HCT116 (cell line): ENCODE data around the gene LPIN1. TPM values are rescaled to one million over a fixed set of nuclear protein-coding genes. Genes with fewer than 3 reads are reported as not detected.

Source experiments
- ATAC-seq: fragments of 200-7000 bp; cut with Tn5 transposase; 2 replicates; pipeline ENCODE4 v1.9.1; 2020; ENCODE audit warnings: mild to moderate bottlenecking, moderate library complexity
- BruUV-seq: library from RNA; stranded (reverse); fragments of 400-500 nt; replicated peaks from 2 replicates; lab custom pipeline; 2021; lab: Mats Ljungman, UMichigan
- CTCF ChIA-PET: fragments of 300-600 bp; sonication (Branson Sonifier 250); formaldehyde crosslinking; loops from one replicate; lab custom pipeline; 2021; ENCODE audit warnings: antibody characterized with exemption; lab: Charles Lee
- POLR2A ChIA-PET: fragments of 300-600, 350-600 bp; sonication (Branson Sonifier 250); formaldehyde crosslinking; loops from one replicate; lab custom pipeline; 2021; ENCODE audit warnings: antibody characterized with exemption; lab: Charles Lee
- RAD21 ChIA-PET, 2 experiments: fragments of 300-600 bp; sonication (Branson Sonifier 250); formaldehyde crosslinking; loops; one replicate each; lab custom pipeline; 2023; ENCODE audit warnings: low total read pairs in 2 of 2; ENCODE audit not compliant: uncharacterized antibody in 2 of 2, unreplicated experiment in 2 of 2, low non-redundant PET in 1 of 2; lab: Charles Lee
- DNase-seq: peaks from one replicate; pipeline ENCODE4 v3.0.0-alpha.2; 2010; ENCODE audit warnings: low read depth, low spot score
- H2AFZ ChIP-seq: fragments of 200-600 bp; shearing (Covaris generic), sonication (generic); 2 replicates; pipeline ENCODE4 v1.6.1; 2017; ENCODE audit warnings: low read depth, mixed run types, mixed read lengths, antibody characterized with exemption, low read length; ENCODE audit not compliant: poor library complexity, severe bottlenecking
- H3K27ac ChIP-seq: 2 replicates; pipeline ENCODE4 v1.5.1; 2012; ENCODE audit warnings: low read depth, low read length
- H3K27me3 ChIP-seq: fragments of 200-600 bp; sonication (generic); 2 replicates; pipeline ENCODE4 v1.6.1; 2016; ENCODE audit warnings: mixed run types, low read length, mixed read lengths; ENCODE audit not compliant: insufficient read depth
- H3K36me3 ChIP-seq, 2 experiments: fragments of 200-500 bp in 1 of 2; fragments of 200-600 bp in 1 of 2; sonication (Bioruptor generic) in 1 of 2; sonication (generic) in 1 of 2; 2 replicates each; pipeline versions ENCODE4 v1.5.1 to v1.6.1; 2014 to 2016; ENCODE audit warnings: low read length in 2 of 2, inconsistent platforms in 1 of 2, mixed read lengths in 1 of 2, mixed run types in 1 of 2; ENCODE audit not compliant: insufficient read depth in 2 of 2, control insufficient read depth in 1 of 2
- H3K4me1 ChIP-seq, 2 experiments: fragments of 200-600 bp in 1 of 2; sonication (generic) in 1 of 2; 2 replicates each; pipeline versions ENCODE4 v1.5.1 to v1.6.1; 2012 to 2017; ENCODE audit warnings: low read length in 2 of 2, inconsistent platforms in 1 of 2, mild to moderate bottlenecking in 1 of 2, mixed read lengths in 1 of 2, mixed run types in 1 of 2, moderate library complexity in 1 of 2; ENCODE audit not compliant: insufficient read depth in 2 of 2, control insufficient read depth in 1 of 2
- H3K4me2 ChIP-seq: fragments of 200-600 bp; sonication (generic); 2 replicates; pipeline ENCODE4 v1.6.1; 2017; ENCODE audit warnings: mixed run types, low read length, mixed read lengths
- H3K4me3 ChIP-seq, 2 experiments: fragments of 200-600 bp in 1 of 2; sonication (generic) in 1 of 2; replicated peaks in 1 of 2; 2 replicates each; pipeline ENCODE4 v1.5.1; 2011 to 2016; ENCODE audit warnings: low read length in 2 of 2, control low read depth in 1 of 2, low read depth in 1 of 2, mild to moderate bottlenecking in 1 of 2, mixed read lengths in 1 of 2, mixed run types in 1 of 2
- H3K79me2 ChIP-seq: fragments of 200-600 bp; sonication (generic); 2 replicates; pipeline ENCODE4 v1.6.1; 2017; ENCODE audit warnings: mild to moderate bottlenecking, mixed run types, low read length, moderate library complexity, mixed read lengths; ENCODE audit not compliant: insufficient read depth
- H3K9ac ChIP-seq: fragments of 200-600 bp; sonication (generic); 2 replicates; pipeline ENCODE4 v1.6.1; 2016; ENCODE audit warnings: low read length, mixed read lengths
- H3K9me2 ChIP-seq: fragments of 200-600 bp; sonication (generic), shearing (Covaris generic); 2 replicates; pipeline ENCODE4 v1.6.1; 2017; ENCODE audit warnings: mixed run types, mild to moderate bottlenecking, moderate library complexity; ENCODE audit not compliant: insufficient read depth
- H3K9me3 ChIP-seq, 2 experiments: fragments of 200-500 bp in 1 of 2; fragments of 200-600 bp in 1 of 2; sonication (Bioruptor generic) in 1 of 2; sonication (generic) in 1 of 2; 2 replicates each; pipeline ENCODE4 v1.6.1; 2014 to 2017; ENCODE audit warnings: low read length in 2 of 2, mixed read lengths in 2 of 2, inconsistent platforms in 1 of 2, low read depth in 1 of 2, mild to moderate bottlenecking in 1 of 2, mixed run types in 1 of 2, moderate library complexity in 1 of 2; ENCODE audit not compliant: control insufficient read depth in 1 of 2, insufficient read depth in 1 of 2
- H4K20me1 ChIP-seq: fragments of 200-600 bp; sonication (generic), shearing (Covaris generic); 2 replicates; pipeline ENCODE4 v1.6.1; 2017; ENCODE audit warnings: mixed run types, mild to moderate bottlenecking, moderate library complexity; ENCODE audit not compliant: insufficient read depth
- CEBPB ChIP-seq: IDR thresholded peaks from 2 replicates; pipeline ENCODE4 v1.6.1; 2012; ENCODE audit warnings: low read depth
- CTCF ChIP-seq, 3 experiments: fragments of 200-600 bp in 1 of 3; sonication (generic) in 1 of 3; IDR thresholded peaks in 2 of 3; conservative IDR thresholded peaks in 1 of 3; 2 replicates each; pipeline ENCODE4 v1.5.1; 2012 to 2017; ENCODE audit warnings: low read depth in 2 of 3, low read length in 2 of 3, antibody characterized with exemption in 1 of 3, borderline replicate concordance in 1 of 3, control low read depth in 1 of 3, mild to moderate bottlenecking in 1 of 3, mixed read lengths in 1 of 3, mixed run types in 1 of 3, moderate library complexity in 1 of 3; ENCODE audit not compliant: insufficient read depth in 1 of 3
- ELF1 ChIP-seq: IDR thresholded peaks from 2 replicates; pipeline ENCODE4 v1.6.1; 2012; ENCODE audit warnings: low read depth, borderline replicate concordance
- EZH2phosphoT487 ChIP-seq: fragments of 200-600 bp; IDR thresholded peaks from 2 replicates; pipeline ENCODE4 v1.6.1; 2018; ENCODE audit warnings: antibody characterized with exemption, borderline replicate concordance
- FOSL1 ChIP-seq: IDR thresholded peaks from 2 replicates; pipeline ENCODE4 v1.6.1; 2012; ENCODE audit warnings: low read depth
- JUND ChIP-seq: IDR thresholded peaks from 2 replicates; pipeline ENCODE4 v1.6.1; 2012
- POLR2AphosphoS5 ChIP-seq: IDR thresholded peaks from 2 replicates; pipeline ENCODE4 v1.6.1; 2011; ENCODE audit warnings: mild to moderate bottlenecking, low read depth, low read length, moderate library complexity
- SIN3A ChIP-seq: IDR thresholded peaks from 2 replicates; pipeline ENCODE4 v1.6.1; 2012; ENCODE audit warnings: low read depth
- TCF7L2 ChIP-seq: IDR thresholded peaks from 2 replicates; pipeline ENCODE4 v1.7.0; 2011; ENCODE audit warnings: borderline replicate concordance, inconsistent platforms; ENCODE audit not compliant: insufficient read depth, insufficient read length; ENCODE audit errors: extremely low read depth
- YY1 ChIP-seq: IDR thresholded peaks from 2 replicates; pipeline ENCODE4 v1.6.1; 2011; ENCODE audit warnings: low read length, low read depth, moderate library complexity, mild to moderate bottlenecking; ENCODE audit not compliant: insufficient replicate concordance; ENCODE audit errors: extremely low read depth
- ZBTB33 ChIP-seq: IDR thresholded peaks from 2 replicates; pipeline ENCODE4 v1.6.1; 2011; ENCODE audit warnings: mild to moderate bottlenecking, low read length, moderate library complexity; ENCODE audit not compliant: insufficient replicate concordance; ENCODE audit errors: extremely low read depth
- ZNF274 ChIP-seq: fragments of 200-500 bp; sonication (Bioruptor generic); IDR thresholded peaks from 2 replicates; pipeline ENCODE4 v1.6.1; 2014; ENCODE audit warnings: mild to moderate bottlenecking, low read depth, low read length, inconsistent platforms
- intact Hi-C: fragments of 100-400 bp; cut with micrococcal nuclease; formaldehyde crosslinking; loops from 2 replicates; pipeline ENCODE4 v1.10.0; 2022
- total RNA-seq: library from RNA; stranded (reverse); gene quantifications from one replicate; pipeline ENCODE4 v1.2.1, GENCODE V29; 2021; ENCODE audit not compliant: unreplicated experiment

LPIN1 gene
- total RNA-seq, 1 experiment from 2014 or later = 16.7 TPM

- no peak for TF ChIP-seq CEBPB
- no peak for TF ChIP-seq FOSL1
- no peak for TF ChIP-seq EZH2phosphoT487
Measured at GRCh38 chr2:11784747-11785610, 38.5 kb downstream of the LPIN1 start (continued).

GRCh38 chr2:11785611-11785940 is 39.1 kb downstream of the LPIN1 start:
- intact Hi-C loops = no loop called here
- BruUV-seq = no TSS peak
- ChIA-PET POLR2A (no interaction called here), RAD21 (no interaction called here), CTCF (interaction anchor here (0.7 to 1.9 kb wide), 5 partner anchors 8 to 1222 kb away, joined by 3 to 6 read pairs (median 3); no protein-coding TSS in a partner anchor)
- Histone ChIP-seq H3K9me2 (no peaks in the 10 kb centered on the region), H3K79me2 (no peaks in the 10 kb centered on the region), H3K36me3 (no peaks in the 10 kb centered on the region), H3K4me2 (no peak overlapping the region), H3K4me3 (no peak overlapping the region), H3K9ac (no peak overlapping the region), H3K27me3 (no peaks in the 10 kb centered on the region), H3K9me3 (no peaks in the 10 kb centered on the region), H3K4me1 (no peaks in the 10 kb centered on the region), H2AFZ (no peak overlapping the region), H3K27ac (no peak overlapping the region), H4K20me1 (no peaks in the 10 kb centered on the region)
- no peak for ATAC-seq
- TF ChIP-seq JUND (no peak), ZBTB33 (no peak), ELF1 (no peak), ZNF274 (no peak), CTCF (IDR thresholded peaks at IDR 0.05 in 2 of 3, conservative IDR thresholded peaks at IDR 0.05 in 1 of 3; ENCODE audit: borderline replicate concordance in 1 of 3, insufficient read depth in 1 of 3, low read depth in 2 of 3, low read length in 2 of 3) (no peak), TCF7L2 (no peak), YY1 (no peak), POLR2AphosphoS5 (no peak), SIN3A (no peak)
- DNase-seq = no peak
